Measurements from ENCODE around the gene IRF2. TPM values are rescaled to one million over a fixed set of nuclear protein-coding genes. Genes with fewer than 3 reads are reported as not detected.

The IRF2 gene
- total and polyA plus RNA-seq, 12 donors: 19.0 to 93.1 (median 52.3) TPM

DNA sequence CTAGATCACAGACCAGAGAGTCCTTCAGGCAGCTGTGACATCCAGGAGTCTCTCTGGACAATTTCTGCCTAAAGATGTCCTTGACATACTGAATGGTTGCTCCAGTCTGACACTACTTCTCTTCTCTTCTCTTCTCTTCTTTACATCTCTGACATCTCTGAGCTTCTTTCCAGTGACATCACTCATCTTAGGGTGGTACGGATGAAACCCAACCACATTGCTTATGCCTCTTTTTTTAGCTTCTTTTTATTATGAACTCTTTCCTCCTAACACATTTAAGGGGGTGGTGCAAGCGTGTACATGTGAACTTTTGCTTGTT lies 39.4 kb upstream of the IRF2 start:
- peaks cover 7 to 20% of the 10 kb centered on the region in 2 donors for H3K4me1 ChIP-seq (replicated peaks in 1 of 2)
- 52 to 66% (median 62%) methylated on average over 2 of the region's 2 CpGs for WGBS, 4 donors
- peaks cover 0 to 1% (median 0%) of the 10 kb centered on the region in 3 donors for H3K9me3 ChIP-seq (replicated peaks in 1 of 3)
- H3K4me3 ChIP-seq: peak overlapping the region in 1 of 4 donors; percentile 15
- TF ChIP-seq POLR2A (IDR thresholded peaks at IDR 0.05): no peak
- TF ChIP-seq, protein P1, sequence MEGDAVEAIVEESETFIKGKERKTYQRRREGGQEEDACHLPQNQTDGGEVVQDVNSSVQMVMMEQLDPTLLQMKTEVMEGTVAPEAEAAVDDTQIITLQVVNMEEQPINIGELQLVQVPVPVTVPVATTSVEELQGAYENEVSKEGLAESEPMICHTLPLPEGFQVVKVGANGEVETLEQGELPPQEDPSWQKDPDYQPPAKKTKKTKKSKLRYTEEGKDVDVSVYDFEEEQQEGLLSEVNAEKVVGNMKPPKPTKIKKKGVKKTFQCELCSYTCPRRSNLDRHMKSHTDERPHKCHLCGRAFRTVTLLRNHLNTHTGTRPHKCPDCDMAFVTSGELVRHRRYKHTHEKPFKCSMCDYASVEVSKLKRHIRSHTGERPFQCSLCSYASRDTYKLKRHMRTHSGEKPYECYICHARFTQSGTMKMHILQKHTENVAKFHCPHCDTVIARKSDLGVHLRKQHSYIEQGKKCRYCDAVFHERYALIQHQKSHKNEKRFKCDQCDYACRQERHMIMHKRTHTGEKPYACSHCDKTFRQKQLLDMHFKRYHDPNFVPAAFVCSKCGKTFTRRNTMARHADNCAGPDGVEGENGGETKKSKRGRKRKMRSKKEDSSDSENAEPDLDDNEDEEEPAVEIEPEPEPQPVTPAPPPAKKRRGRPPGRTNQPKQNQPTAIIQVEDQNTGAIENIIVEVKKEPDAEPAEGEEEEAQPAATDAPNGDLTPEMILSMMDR (IDR thresholded peaks at IDR 0.05): no peak
- intact Hi-C loops (cut with DNase I): no loop called here
- H3K36me3 ChIP-seq (replicated peaks in 1 of 2): no peaks in the 10 kb centered on the region
- DNase-seq: no peak
- H3K27ac ChIP-seq: peak overlapping the region in 1 of 5 donors; percentile 45
- H3K27me3 ChIP-seq: no peaks in the 10 kb centered on the region

DNA sequence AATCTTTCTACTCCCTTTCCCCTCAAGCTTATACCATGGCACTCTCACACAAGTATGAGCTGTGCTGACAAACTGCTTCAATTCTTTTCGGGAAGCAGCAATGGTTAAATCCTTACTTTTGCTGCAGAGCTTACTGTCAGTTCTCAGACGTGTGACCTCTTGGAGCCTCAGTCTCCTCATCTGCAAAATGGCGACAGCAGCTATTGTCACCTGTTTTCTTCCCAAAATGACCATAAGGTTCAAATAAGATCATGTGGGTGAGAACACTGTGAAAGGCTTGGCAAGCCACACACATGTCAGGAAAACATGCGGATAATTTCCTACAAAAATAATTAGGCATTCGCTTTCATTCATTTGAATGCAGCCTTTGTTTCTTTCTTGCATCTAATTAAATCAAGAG lies 36.8 kb upstream of the IRF2 start:
- no peak for TF ChIP-seq POLR2A (IDR thresholded peaks at IDR 0.05)
- TF ChIP-seq, protein P1 (IDR thresholded peaks at IDR 0.05): no peak
- Histone ChIP-seq H3K36me3 (replicated peaks in 1 of 2) (no peaks in the 10 kb centered on the region), H3K4me1 (replicated peaks in 1 of 2) (peaks cover 7 to 20% of the 10 kb centered on the region in 2 donors), H3K4me3 (no peak overlapping the region), H3K9me3 (replicated peaks in 1 of 3) (no peaks in the 10 kb centered on the region), H3K27me3 (no peaks in the 10 kb centered on the region), H3K27ac (no peak overlapping the region)
- intact Hi-C loops (cut with DNase I): no loop called here
- WGBS, 4 donors: 84 to 91% (median 86%) methylated on average over 5 of the region's 5 CpGs
- no peak for DNase-seq

DNA sequence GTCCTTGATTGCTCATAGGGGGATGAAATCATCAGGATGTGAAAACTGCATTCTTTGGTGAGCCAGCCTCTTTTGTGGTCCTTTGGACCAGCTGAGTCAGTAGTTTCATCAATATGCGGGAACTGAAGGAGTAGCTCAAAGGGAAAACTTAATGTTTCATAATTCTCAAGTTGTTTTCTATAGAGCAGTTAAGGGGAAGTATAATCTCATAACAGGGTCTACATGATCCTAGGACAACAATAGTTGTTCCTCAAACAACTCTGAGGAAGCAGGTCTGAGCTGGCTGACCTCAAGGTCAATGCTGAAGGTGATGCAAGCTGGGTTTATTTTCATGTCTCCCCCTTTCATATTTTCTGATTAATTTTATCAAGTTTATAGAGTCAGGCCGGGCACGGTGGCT lies 36.1 kb upstream of the IRF2 start:
- no peaks in the 10 kb centered on the region for H3K9me3 ChIP-seq (replicated peaks in 1 of 3)
- no peaks in the 10 kb centered on the region for H3K27me3 ChIP-seq
- TF ChIP-seq, protein P1 (IDR thresholded peaks at IDR 0.05): no peak
- TF ChIP-seq POLR2A (IDR thresholded peaks at IDR 0.05): no peak
- DNase-seq: peak in 1 of 7 donors; percentile 26
- 56 to 67% (median 58%) methylated on average over 3 of the region's 3 CpGs for WGBS, 4 donors
- peaks cover 7 to 20% of the 10 kb centered on the region in 2 donors for H3K4me1 ChIP-seq (replicated peaks in 1 of 2)
- H3K27ac ChIP-seq: no peak overlapping the region
- no peaks in the 10 kb centered on the region for H3K36me3 ChIP-seq (replicated peaks in 1 of 2)
- no peak overlapping the region for H3K4me3 ChIP-seq
- intact Hi-C loops (cut with DNase I): no loop called here

- Histone ChIP-seq H3K9me3 (replicated peaks in 1 of 3) (no peaks in the 10 kb centered on the region), H3K4me1 (replicated peaks in 1 of 2) (peaks cover 0 to 14% of the 10 kb centered on the region in 2 donors), H3K4me3 (no peak overlapping the region), H3K27me3 (no peaks in the 10 kb centered on the region), H3K27ac (no peak overlapping the region), H3K36me3 (replicated peaks in 1 of 2) (no peaks in the 10 kb centered on the region)
- intact Hi-C loops (cut with DNase I): no loop called here
- TF ChIP-seq, protein P1 (IDR thresholded peaks at IDR 0.05): peak in 2 of 6 experiments; percentile 18 to 23
- TF ChIP-seq POLR2A (IDR thresholded peaks at IDR 0.05): no peak
- 79 to 91% (median 87%) methylated on average over 6 to 7 of the region's 7 CpGs for WGBS, 4 donors
- DNase-seq: peak in 1 of 7 donors; percentile 31
Observed at GRCh38 chr4:184506527-184507121, 32.3 kb upstream of the IRF2 start.

Measured in adrenal gland (tissue), 12 donors.